HepG2 (cell line): Measurements from ENCODE around the gene DLL4. TPM values are rescaled to one million over a fixed set of nuclear protein-coding genes. Genes with fewer than 3 reads are reported as not detected.

Experiments used
- CREB1 ChIP-seq, 2 experiments: fragments of 450-650 bp in 1 of 2; IDR thresholded peaks; 2 replicates each; pipeline ENCODE4 v1.6.1; 2016 to 2017; ENCODE audit warnings: control low read depth in 1 of 2, mild to moderate bottlenecking in 1 of 2, missing compliant biosample characterization in 1 of 2, missing genetic modification characterization in 1 of 2
- CTCF ChIP-seq: sonication (generic); formaldehyde crosslinking; IDR thresholded peaks from 2 replicates; pipeline ENCODE4 v1.5.0; 2020; ENCODE audit warnings: mild to moderate bottlenecking, missing genetic modification reagents, moderate library complexity
- DZIP1 ChIP-seq: sonication (generic); formaldehyde crosslinking; IDR thresholded peaks from 2 replicates; pipeline ENCODE4 v1.5.0; 2020; ENCODE audit warnings: mild to moderate bottlenecking, missing genetic modification reagents
- FOXA3 ChIP-seq: IDR thresholded peaks from 2 replicates; pipeline ENCODE4 v1.6.1; 2016; ENCODE audit warnings: missing genetic modification reagents, missing compliant biosample characterization
- FOXO4 ChIP-seq: sonication (generic); formaldehyde crosslinking; conservative IDR thresholded peaks from 2 replicates; pipeline ENCODE4 v1.8.1; 2023; ENCODE audit warnings: missing genetic modification reagents
- GABPA ChIP-seq, 2 experiments: IDR thresholded peaks; 2 replicates each; pipeline ENCODE4 v1.6.1; 2011 to 2016; ENCODE audit warnings: low read depth in 2 of 2, low read length in 1 of 2, missing biosample characterization in 1 of 2, missing genetic modification characterization in 1 of 2
- GABPB1 ChIP-seq: IDR thresholded peaks from 2 replicates; pipeline ENCODE4 v1.6.1; 2016; ENCODE audit warnings: mild to moderate bottlenecking, missing genetic modification reagents, moderate library complexity, missing compliant biosample characterization
- HDAC1 ChIP-seq: sonication (generic); formaldehyde crosslinking; IDR thresholded peaks from 2 replicates; pipeline ENCODE4 v1.5.1; 2020; ENCODE audit warnings: mild to moderate bottlenecking, missing genetic modification reagents
- HIVEP1 ChIP-seq: sonication (generic); formaldehyde crosslinking; IDR thresholded peaks from 2 replicates; pipeline ENCODE4 v1.4.0; 2020; ENCODE audit warnings: mild to moderate bottlenecking, missing genetic modification reagents
- HMG20A ChIP-seq: IDR thresholded peaks from 2 replicates; pipeline ENCODE4 v1.6.1; 2016; ENCODE audit warnings: borderline replicate concordance
- HOXA3 ChIP-seq: sonication (generic); formaldehyde crosslinking; IDR thresholded peaks from 2 replicates; pipeline ENCODE4 v1.5.0; 2020; ENCODE audit warnings: missing genetic modification reagents
- MTA1 ChIP-seq: sonication (generic); formaldehyde crosslinking; IDR thresholded peaks from 2 replicates; pipeline ENCODE4 v1.4.0; 2020; ENCODE audit warnings: missing genetic modification reagents, mild to moderate bottlenecking, borderline replicate concordance
- NFKBIZ ChIP-seq: IDR thresholded peaks from 2 replicates; pipeline ENCODE4 v1.6.1; 2018; ENCODE audit warnings: missing genetic modification reagents, missing compliant biosample characterization
- RFXAP ChIP-seq: sonication (generic); formaldehyde crosslinking; IDR thresholded peaks from 2 replicates; pipeline ENCODE4 v1.4.0; 2020; ENCODE audit warnings: missing genetic modification reagents, borderline replicate concordance
- UBTF ChIP-seq: sonication (generic); formaldehyde crosslinking; IDR thresholded peaks from 2 replicates; pipeline ENCODE4 v1.4.0; 2020; ENCODE audit warnings: mild to moderate bottlenecking, missing genetic modification reagents
- ZNF333 ChIP-seq: sonication (generic); formaldehyde crosslinking; IDR thresholded peaks from 2 replicates; pipeline ENCODE4 v1.4.0; 2020; ENCODE audit warnings: mild to moderate bottlenecking, missing genetic modification reagents, borderline replicate concordance
- ZNF432 ChIP-seq: sonication (generic); formaldehyde crosslinking; IDR thresholded peaks from 2 replicates; pipeline ENCODE4 v1.5.0; 2020; ENCODE audit warnings: missing genetic modification reagents, mild to moderate bottlenecking, borderline replicate concordance
- ZNF451 ChIP-seq: sonication (generic); formaldehyde crosslinking; IDR thresholded peaks from 2 replicates; pipeline ENCODE4 v1.5.0; 2020; ENCODE audit warnings: mild to moderate bottlenecking, missing genetic modification reagents
- ZNF746 ChIP-seq: sonication (generic); formaldehyde crosslinking; IDR thresholded peaks from 2 replicates; pipeline ENCODE4 v1.8.0; 2022; ENCODE audit warnings: mild to moderate bottlenecking, missing genetic modification reagents
- ZNF761 ChIP-seq: sonication (generic); formaldehyde crosslinking; conservative IDR thresholded peaks from 2 replicates; pipeline ENCODE4 v1.4.0; 2020; ENCODE audit warnings: mild to moderate bottlenecking, missing genetic modification reagents
- polyA plus RNA-seq, 8 experiments: library from polyadenylated mRNA; depleted of rRNA in 3 of 8; stranded (reverse) in 7 of 8; unstranded in 1 of 8; fragments of >200 nt; fragmentation: Illumina TruSeq in 4 of 8; extraction: Trizol in 4 of 8; gene quantifications; 2 replicates each; pipeline versions ENCODE4 v1.2.1 to v1.2.3, GENCODE V29; 2011 to 2016; ENCODE audit warnings: low read depth in 4 of 8, missing spikeins in 1 of 8, mixed read lengths in 1 of 8; ENCODE audit not compliant: insufficient read depth in 1 of 8
- total RNA-seq, 5 experiments: library from RNA; depleted of rRNA; stranded (reverse); fragments of >200 nt; fragmentation: Illumina TruSeq; extraction: Trizol; gene quantifications; 2 replicates each; pipeline ENCODE4 v1.2.3, GENCODE V29; 2016; ENCODE audit warnings: low read depth in 1 of 5

Gene DLL4
- total and polyA plus RNA-seq, 2 of the 13 experiments (the other 11 are each of a cell fraction or from before 2014, with no cell fraction given) = 0.20 to 0.25 TPM

- TF ChIP-seq GABPA (IDR thresholded peaks at IDR 0.05; ENCODE audit: low read depth, low read length) = no peak
- no peak for TF ChIP-seq GABPA (CRISPR knock-in tag; IDR thresholded peaks at IDR 0.05; ENCODE audit: low read depth)
- no peak for TF ChIP-seq ZNF761
- no peak for TF ChIP-seq HIVEP1 (CRISPR knock-in tag)
- no peak for TF ChIP-seq HMG20A (CRISPR knock-in tag)
- TF ChIP-seq HOXA3 (CRISPR knock-in tag) = no peak
- no peak for TF ChIP-seq NFKBIZ (CRISPR knock-in tag)
- TF ChIP-seq FOXA3 = no peak
- TF ChIP-seq RFXAP (CRISPR knock-in tag) = 0 out of 2 replicates have a peak, but pooled peaks have one; percentile 24
- TF ChIP-seq UBTF = peak; percentile 90
- TF ChIP-seq CREB1 (IDR thresholded peaks at IDR 0.05) = no peak
- no peak for TF ChIP-seq CREB1 (CRISPR knock-in tag; IDR thresholded peaks at IDR 0.05)
- TF ChIP-seq HDAC1 (CRISPR knock-in tag) = 0 out of 2 replicates have a peak, but pooled peaks have one; percentile 39
- TF ChIP-seq ZNF432 (CRISPR knock-in tag) = no peak
- no peak for TF ChIP-seq ZNF746 (CRISPR knock-in tag)
- TF ChIP-seq GABPB1 = peak; percentile 25; the same call in 1 of the 2 replicates
- 0 out of 2 replicates have a peak, but pooled peaks have one; percentile 33 for TF ChIP-seq FOXO4 (CRISPR knock-in tag)
- TF ChIP-seq ZNF451 (CRISPR knock-in tag) = 0 out of 2 replicates have a peak, but pooled peaks have one; percentile 44
- peak; percentile 36 for TF ChIP-seq CTCF (CRISPR knock-in tag)
- no peak for TF ChIP-seq DZIP1 (CRISPR knock-in tag)
- no peak for TF ChIP-seq ZNF333 (CRISPR knock-in tag)
- TF ChIP-seq MTA1 (CRISPR knock-in tag) = 0 out of 2 replicates have a peak, but pooled peaks have one; percentile 72
Observed at GRCh38 chr15:40929660-40930429, 705 bp downstream of the DLL4 start (continued).
